NOMO-1 treated with DMSO at 0.1 percent for 48 hours (cell line): ENCODE results near the gene S100A11.
A peak's percentile ranks its signal among the peaks of the same experiment; 100 is the strongest.
"Not testable (repeated sequence)": the region's sequence is repeated elsewhere in the genome, so short reads cannot be mapped to it uniquely, and the experiment has no call there.

ENCODE experiments used
- DNase-seq: peaks from one replicate; lab custom pipeline; 2025; ENCODE audit not compliant: unreplicated experiment; lab: John Stamatoyannopoulos, UW

Gene S100A11

DNA sequence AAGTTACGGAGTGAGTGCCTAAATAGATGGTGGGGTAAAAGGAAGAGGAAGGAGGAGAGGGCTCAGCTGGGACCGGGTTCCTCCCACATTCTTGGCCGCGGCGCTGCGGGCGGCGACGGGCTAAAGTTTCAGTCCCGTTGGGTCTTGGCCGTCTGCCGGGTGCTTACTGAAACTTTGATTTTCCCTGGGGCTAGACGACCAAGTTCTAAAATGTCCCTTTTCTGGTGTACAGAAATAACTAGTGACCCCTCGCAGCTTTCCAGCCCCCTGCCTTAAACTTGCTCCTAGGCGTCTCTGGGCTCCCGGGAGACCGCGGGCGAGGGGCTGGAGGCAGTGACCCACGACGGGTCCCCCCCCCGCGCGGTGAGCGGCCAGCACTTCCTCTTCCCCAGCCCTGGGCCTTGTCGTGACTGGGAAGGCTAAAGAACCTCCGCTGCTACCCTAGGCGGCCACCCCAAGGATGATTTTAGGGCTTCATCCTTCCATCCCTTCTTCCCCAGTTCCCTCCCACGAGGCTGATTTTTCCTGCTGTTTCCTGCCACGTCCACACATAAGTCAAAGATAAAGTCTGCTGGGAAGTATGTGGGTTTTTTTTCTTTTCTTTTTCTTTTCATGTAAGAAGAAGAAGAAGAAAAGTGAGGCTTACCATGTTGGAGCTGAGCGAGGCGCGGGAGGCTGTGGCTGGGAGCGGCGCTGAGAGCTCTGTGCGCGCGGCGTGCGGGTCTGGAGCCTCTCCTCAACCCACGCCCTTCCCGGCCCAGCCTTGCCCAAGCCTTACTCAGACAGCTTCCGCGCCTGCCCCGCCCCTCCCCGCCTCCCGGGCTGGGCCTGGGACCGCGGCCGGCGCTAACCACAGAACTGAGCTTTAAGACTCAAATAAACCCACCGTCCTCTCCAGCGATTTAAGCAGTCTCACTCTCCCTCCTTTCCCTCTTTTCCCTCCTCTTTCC, at the start of gene S100A11:
S100A11 (minus strand) TSS at position 738 of the 950 bp plus-strand sequence; CDS start at position 649, 89 bp downstream.
- DNase-seq, result peak; percentile 75

DNA sequence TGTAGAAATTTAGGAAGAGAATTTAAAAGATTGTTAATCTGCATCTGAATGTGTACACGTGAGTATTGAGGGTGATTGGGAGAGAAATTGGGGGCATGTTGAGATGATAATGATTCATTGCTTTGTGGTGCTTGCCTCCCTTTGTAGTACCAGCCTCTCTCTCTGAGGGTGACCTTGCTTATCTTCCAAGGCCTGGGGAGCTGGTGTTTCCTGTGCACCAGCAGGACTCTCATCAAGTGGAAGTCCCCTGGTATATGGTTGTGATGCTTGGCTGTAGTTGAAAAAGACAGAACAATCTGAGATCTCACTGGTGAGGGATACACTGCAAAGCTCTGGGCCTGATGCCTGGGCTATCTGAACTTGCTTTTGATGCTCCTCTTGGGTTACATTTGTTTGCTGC, 48.0 kb upstream of the S100A11 start:
- no peak for DNase-seq

DNA sequence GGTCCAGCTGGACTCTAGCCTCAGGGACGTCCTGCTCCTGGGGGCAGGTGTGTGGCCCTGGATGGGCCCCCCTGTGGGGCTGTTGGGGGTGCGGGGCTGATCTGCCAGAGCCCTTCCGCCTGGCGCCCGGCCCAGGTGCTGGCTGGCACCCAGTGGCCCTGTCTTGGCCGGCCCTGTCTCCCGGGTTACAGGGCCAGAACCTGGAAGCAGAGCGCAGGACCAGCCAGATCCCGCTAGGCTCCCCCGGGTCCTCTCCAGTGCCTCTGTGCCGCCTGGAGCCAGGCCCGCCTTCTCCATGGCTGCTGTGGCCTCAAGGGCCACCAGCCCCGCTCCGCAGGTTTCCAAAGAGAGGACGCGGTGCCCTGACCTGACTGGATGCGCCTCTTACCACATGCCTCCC, 44.2 kb upstream of the S100A11 start:
- DNase-seq, result not testable (repeated sequence)

DNA sequence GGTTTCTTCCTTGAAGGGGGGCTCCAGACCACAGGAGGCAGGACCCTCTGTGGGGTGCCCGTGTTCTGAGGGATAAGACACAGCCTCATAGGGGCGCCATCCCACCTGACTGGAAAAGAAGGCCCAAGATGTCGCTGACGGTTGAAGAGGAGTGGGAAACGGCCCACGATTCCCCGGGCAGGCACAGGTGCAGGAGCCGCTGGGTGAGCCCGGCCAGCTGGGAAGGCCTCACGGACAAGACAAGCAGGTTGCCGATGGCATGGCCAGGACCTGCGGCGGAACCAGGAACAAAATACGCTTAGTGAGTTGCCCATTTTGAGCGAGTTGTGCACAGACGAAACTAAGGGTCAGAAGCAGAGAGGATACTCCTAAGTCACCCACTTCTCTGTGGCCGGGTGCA, 43.7 kb upstream of the S100A11 start:
- not testable (repeated sequence) for DNase-seq

DNA sequence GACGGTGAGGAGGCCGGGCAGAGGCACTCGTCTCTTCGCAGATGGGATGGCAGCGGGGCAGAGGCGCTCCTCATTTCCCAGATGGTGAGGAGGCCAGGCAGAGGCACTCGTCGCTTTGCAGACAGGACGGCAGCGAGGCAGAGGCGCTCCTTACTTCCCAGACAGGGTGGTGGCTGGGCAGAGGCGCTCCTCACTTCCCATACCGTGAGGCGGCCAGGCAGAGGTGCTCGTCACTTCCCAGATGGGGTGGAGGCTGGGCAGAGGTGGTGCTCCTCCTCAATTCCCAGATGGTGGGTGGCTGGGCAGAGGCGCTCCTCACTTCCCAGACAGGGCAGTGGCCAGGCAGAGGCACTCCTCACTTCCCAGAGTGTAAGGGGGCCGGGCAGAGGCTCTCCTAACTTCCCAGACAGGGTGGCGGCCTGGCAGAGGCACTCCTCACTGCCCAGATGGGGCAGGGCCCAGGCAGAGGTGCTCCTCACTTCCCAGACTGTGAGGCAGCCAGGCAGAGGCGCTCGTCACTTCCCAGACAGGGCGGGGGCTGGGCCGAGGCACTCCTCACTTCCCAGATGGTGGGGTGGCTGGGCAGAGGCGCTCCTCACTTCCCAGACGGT, 42.1 kb upstream of the S100A11 start:
- DNase-seq, result no peak

DNA sequence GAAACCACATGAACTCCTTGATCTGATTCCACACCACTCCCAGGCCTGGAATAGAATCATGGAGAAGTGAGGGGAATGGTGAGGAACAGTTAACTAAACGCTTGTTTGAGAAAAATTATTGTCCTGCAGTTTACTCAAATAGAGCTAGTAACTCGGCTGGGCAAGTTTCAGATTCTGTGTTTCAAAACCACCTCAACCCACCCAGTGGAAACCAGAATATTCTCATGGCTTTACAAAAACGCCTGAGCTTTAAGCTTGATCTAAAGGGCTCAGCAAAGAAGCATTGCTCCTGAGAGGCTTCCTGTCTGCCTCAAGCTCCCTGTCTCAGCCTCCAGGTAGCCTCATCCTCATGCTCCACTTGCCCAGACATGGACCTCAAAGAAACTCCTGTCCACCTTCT, 35.5 kb upstream of the S100A11 start:
- no peak for DNase-seq

GRCh38 chr1:152071123-152071522, 34.3 kb upstream of the S100A11 start:
- DNase-seq, result no peak

DNA sequence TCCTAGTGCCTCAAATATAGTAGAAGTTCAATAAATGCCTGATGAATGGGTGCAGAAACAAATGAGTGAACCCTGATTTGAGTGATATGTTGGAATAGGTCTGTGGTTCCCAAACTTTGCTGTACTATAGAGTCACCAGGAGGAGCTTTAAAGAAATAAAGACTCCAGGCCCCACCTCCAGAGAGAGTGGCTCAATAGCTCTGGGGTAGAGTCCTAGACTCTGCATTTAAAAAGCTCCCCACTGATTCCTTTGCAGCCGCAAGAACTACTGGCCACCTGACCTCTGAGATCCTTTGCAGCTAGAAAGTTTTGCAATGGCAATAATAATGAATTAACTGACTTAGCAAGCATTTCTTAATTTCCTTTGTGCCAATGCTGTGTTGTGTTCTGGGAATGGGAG, 31.1 kb upstream of the S100A11 start:
- DNase-seq, result no peak

DNA sequence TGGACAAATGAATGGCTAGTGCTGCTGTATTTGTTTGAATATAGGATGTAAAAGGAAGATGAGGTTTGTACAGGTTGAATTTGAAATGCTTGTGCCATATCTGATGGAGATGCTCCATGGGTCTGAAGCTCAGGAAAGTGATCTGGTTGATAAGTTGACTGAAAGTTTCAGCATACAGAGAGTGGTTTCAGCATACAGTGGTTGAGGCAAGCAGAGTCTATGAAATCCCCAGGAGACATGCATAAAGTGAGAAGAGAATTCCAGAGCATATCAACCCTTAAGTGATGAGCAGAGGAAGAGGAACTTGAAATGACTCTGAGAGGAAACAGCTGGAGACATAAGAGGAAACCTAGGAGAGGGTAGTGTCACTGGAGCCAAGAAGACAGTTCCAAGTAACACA, 30.3 kb upstream of the S100A11 start:
- DNase-seq, result no peak

DNA sequence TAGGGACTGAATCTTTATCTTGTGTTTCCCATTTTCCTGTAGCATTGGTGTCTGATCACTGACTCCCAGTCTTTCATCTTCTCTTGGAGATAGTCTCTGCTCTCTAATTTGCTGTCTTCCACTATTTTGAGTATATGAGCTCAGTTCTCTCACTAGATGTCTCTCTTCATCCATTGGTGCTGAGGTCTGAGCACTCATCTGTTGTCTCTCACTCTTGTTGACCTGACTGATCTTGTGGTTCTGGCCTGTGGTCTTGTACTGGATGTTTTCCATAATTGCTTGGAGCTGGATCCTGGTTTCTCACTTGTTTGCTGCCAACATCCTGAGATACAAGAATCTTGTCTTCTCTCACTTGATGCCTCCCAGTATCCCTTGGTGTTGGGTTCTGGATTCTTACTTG, 25.1 kb upstream of the S100A11 start:
- DNase-seq, result no peak

DNA sequence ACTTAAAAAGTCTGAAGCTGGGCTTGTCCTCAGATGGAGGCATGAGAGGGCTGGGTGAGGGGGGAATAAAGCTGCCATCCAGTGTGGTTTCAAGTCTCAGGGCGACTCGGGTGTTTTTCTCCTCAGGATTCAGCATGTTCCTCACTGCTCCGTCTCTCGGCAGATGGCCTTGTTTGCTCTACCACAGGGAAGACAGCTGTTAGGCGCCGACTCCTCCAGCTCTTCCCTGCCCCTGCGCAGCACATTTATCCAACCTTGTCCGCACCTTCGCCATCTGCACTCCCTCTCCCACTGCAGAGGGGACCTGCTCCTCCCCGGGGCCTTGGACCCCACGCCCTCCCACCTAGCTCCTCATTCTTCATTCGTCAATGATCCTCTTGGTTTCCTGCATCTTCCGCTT, 16.6 kb upstream of the S100A11 start:
- DNase-seq, result no peak

DNA sequence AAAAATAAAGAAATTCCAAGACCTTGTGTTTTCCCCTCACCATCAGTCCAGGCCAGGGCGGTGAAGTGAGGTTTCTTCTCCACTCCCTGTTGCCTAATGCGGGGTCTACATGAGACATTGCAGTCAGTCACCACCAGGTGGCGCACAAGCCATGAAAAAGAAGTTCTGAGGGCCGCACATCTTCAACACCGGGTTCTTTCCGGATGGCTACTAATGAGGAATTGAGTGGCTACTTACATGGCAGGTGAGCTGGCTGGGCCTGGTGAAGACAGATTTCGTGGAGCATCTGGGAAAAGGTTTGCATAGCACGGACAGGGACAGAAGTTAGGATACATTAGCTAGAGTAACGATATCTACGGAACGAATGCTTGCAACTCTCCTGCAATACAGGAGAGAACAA, 15.8 kb upstream of the S100A11 start:
- DNase-seq, result peak; percentile 75

DNA sequence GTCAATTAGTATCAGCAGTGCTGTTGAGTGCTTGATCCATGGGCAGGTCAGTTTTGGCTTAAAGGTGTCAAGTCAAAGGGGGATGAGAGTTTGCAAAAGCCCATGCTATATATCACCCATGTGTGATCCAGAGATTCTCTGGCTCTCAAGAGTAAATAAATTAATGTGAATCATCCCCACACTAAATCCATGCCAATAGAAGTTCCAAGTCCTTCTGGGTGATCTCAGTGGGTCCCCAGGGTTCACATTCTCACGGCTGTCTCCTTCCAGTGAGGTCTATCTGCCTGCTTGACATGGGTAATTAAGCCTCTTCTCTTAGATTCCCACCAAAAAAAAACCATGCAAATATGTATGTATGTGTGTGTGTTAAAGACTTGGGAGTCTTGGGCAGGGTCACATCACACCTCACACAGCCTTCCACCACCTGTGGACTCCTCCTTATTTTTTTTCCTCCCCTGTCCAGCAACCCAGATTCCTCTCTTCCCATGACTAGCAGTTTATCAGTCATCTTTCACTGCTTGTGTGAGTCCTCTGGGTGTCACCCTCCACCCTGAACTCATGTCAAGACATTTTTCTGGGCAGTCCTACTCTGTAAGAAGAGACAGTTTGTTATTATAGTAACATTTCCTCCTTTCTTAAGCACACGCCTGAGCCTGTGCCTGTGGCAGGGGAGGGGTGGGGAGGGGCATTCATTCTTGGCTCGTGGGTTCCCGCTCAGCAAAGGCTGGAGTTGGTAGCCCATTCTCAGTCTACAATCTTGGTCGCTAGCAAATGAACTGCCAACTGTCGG, 14.3 kb upstream of the S100A11 start:
- DNase-seq, result peak; percentile 30

DNA sequence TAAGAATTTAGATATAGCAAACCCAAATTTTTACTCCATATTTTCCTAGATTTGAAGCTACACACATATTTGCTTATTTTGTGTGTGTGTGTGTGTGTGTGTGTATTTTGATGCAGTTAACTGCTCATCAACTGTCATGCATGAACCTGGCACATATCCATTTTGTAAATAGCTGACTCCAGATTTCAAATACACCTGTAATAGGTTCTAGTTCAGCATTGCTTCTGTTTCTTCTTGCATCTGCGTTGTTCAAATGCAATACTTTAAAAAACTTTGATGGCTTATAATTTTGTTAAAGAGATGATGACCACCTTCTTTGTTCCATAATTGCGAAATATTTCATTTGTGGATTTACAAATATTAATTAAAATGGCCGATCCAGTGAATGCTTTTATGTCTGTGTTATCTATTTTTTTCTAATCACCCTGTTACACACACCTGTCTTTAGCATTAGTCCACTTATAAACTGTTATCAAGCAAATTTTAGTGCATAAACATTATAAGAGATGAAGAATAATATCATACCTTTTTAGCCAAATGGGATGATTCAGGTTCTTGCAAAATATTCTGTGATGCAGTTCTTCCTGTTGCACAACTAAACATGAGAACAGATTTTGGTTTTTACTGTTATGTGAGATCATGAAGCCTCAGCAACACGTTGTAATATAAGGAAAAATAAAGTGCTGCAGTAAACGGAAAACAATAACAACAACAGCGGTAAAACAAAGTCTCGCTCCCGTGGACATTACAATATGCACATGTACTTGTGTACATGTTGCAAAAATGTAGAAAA, 12.7 kb upstream of the S100A11 start:
- peak; percentile 79 for DNase-seq

DNA sequence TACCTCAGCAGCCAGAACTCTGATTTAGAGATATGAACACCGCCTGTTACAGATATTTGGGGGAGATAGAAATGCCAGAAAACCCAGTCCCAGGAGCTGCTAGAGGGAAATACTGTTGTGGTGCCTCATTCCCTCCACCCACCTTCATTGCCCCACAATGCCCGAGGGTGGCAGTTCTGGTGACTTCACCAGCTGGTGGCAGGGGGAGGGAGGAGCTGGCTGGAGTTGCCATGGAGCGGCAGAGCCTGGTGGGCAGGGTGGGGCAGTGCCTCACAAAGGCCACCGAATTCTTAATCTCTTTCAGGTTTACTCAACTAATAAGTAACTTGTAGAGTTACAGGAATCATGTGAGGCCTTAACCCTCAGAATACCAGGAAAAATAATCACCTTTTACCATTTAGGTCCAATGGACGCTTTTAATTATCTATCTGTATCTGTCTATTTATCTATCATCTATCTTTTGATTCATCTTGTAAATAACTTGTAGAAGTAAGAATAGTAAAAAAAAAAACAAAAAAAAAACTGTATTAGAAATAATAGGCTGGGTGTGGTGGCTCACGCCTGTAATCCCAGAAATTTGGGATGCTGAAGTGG, 11.7 kb upstream of the S100A11 start:
- DNase-seq, result peak; percentile 83

DNA sequence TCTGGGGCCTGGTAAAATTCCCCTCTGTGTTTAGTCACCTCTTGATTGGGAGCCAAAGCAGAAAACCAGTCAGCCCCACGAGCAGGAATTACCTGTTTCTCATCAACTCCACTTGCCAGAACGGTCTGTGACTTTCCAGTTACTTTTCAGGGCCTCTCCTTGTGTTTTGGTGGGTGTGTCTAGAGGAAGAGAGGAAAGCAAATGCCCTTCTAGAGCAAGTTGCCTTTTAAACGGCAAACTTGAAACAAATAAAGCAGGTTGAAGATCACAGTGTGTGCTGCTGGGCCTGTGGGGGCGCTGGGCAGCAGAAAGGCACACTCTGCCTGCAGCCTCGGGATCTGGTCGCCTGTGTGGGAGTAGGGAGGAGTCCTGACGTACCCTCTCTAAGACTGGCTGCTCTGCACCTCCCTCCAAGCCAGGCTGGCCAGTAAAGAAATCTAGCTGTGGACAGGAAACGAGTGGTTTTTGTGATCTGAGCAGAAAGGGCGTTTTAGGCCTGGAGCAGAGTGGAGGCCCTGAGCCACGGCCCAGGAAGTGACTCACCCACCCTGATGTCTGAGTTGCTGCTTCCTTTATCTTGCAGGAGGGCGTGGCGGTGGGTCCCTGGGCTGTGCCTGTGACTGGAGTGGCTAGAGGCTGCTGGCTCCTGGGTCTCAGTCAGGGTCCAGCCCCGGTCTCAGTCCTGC, 11.1 kb upstream of the S100A11 start:
- DNase-seq, result peak; percentile 100

DNA sequence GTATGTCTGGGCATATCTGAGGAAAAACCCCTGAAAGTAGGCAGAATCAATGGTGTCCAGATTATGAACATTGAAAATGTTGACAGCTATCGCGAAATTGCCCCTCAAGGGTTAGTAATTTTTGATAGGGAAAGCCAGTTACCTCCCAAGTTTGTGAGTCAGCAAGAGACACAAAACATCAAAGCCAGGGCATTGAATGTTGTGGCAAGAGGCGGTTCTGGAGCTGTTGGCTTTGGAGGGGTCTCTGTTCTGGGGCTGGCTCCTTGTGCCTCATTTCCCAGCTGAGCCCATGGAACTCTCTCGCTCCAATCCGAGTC, 10.6 kb upstream of the S100A11 start:
- no peak for DNase-seq

DNA sequence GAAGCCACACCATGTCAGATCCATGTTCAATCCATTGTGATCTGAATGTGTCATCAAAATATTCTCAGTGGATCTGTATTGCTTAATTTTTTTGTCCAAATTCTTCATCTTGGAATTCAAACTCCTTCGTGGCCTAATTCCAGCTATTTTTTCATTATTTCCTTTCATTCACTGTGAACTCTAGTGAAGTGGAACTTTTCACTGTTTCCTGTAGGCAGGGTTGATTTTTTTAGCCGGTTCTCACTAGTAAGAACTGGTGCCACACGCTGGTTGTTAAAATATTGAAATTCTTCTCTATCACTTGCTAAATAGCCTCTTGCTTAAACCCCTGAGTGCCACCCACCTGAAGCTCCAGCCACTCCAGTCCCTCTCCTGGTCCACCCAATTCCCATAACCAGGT, 7.6 kb upstream of the S100A11 start:
- no peak for DNase-seq

- no peak for DNase-seq
Measured at GRCh38 chr1:152043870-152044269, 7.1 kb upstream of the S100A11 start.

DNA sequence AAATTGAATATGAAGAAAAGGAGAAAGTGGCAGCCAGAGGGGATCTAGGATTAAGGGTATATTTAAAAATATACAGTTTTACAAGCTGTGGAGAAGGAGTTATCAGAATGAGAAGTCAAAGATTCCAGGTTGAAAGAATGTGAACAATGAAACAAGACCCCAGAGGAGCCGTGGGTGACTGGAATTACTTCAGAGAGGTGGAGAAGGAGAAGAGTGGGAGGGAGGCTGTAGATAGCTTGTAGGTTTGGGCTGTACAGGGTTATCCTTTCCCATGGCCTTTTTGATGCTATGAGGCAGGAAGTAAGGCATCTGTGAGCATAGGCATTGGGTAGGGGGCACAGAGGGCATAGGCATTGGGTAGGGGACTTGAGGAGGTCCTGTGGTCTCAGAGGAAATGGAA, 5.2 kb upstream of the S100A11 start:
- no peak for DNase-seq
